Measurements from ENCODE around the gene PSMD1. TPM values are rescaled to one million over a fixed set of nuclear protein-coding genes. Genes with fewer than 3 reads are reported as not detected.
A peak's percentile ranks its signal among the peaks of the same experiment; 100 is the strongest.

The PSMD1 gene
- total and polyA plus RNA-seq, 12 donors = 38.9 to 226 (median 86.3) TPM

GRCh38 chr2:231104115-231104713 is 47.5 kb downstream of the PSMD1 start:
- H3K4me3 ChIP-seq = no peak overlapping the region
- peak overlapping the region; percentile 19 to 79 (median 69) for H3K27ac ChIP-seq
- peaks cover 0 to 8% of the 10 kb centered on the region in 2 donors for H3K36me3 ChIP-seq (replicated peaks in 1 of 2)
- DNase-seq = peak; percentile 56 to 94 (median 81)
- no peaks in the 10 kb centered on the region for H3K27me3 ChIP-seq
- H3K4me1 ChIP-seq (replicated peaks in 1 of 2) = peaks cover 9 to 30% of the 10 kb centered on the region in 2 donors
- intact Hi-C loops (cut with DNase I) = loop anchor here in 1 of 2 donors (10.0 kb wide), 2 partner anchors 91 to 311 kb away; partner anchors contain the start of gene ARMC9
- peaks cover 0 to 9% (median 0%) of the 10 kb centered on the region in 3 donors for H3K9me3 ChIP-seq (replicated peaks in 1 of 3)
- TF ChIP-seq CTCF (IDR thresholded peaks at IDR 0.05) (peak; percentile 78 to 96 (median 93)), POLR2A (IDR thresholded peaks at IDR 0.05) (peak in 1 of 2 donors; percentile 9)
- WGBS, 4 donors = 1 to 5% (median 4%) methylated on average over 3 of the region's 3 CpGs

GRCh38 chr2:231110551-231110950 is 53.9 kb downstream of the PSMD1 start:
- Histone ChIP-seq H3K4me1 (replicated peaks in 1 of 2) (peaks cover 5 to 39% of the 10 kb centered on the region in 2 donors), H3K36me3 (replicated peaks in 1 of 2) (peaks cover 0 to 10% of the 10 kb centered on the region in 2 donors), H3K9me3 (replicated peaks in 1 of 3) (no peaks in the 10 kb centered on the region), H3K27ac (peak overlapping the region in 2 of 5 donors; percentile 8 to 28), H3K4me3 (no peak overlapping the region), H3K27me3 (no peaks in the 10 kb centered on the region)
- TF ChIP-seq CTCF (IDR thresholded peaks at IDR 0.05) (peak in 5 of 6 experiments; percentile 27 to 48 (median 40)), POLR2A (IDR thresholded peaks at IDR 0.05) (no peak)
- intact Hi-C loops (cut with DNase I) = no loop called here
- no peak for DNase-seq
- 50 to 67% (median 58%) methylated on average over 1 of the region's 1 CpG for WGBS, 4 donors

- intact Hi-C loops (cut with DNase I) = no loop called here
- TF ChIP-seq POLR2A (IDR thresholded peaks at IDR 0.05) = no peak
- no peak for TF ChIP-seq CTCF (IDR thresholded peaks at IDR 0.05)
- Histone ChIP-seq H3K27me3 (no peaks in the 10 kb centered on the region), H3K27ac (peak overlapping the region in 1 of 5 donors; percentile 23), H3K4me3 (no peak overlapping the region), H3K9me3 (replicated peaks in 1 of 3) (peaks cover 0 to 2% (median 0%) of the 10 kb centered on the region in 3 donors), H3K4me1 (replicated peaks in 1 of 2) (peaks cover 9 to 49% of the 10 kb centered on the region in 2 donors), H3K36me3 (replicated peaks in 1 of 2) (peaks cover 0 to 10% of the 10 kb centered on the region in 2 donors)
- DNase-seq = peak in 1 of 7 donors; percentile 15
- 75 to 86% (median 82%) methylated on average over 1 of the region's 1 CpG for WGBS, 4 donors
Measured at GRCh38 chr2:231111987-231112386, 55.3 kb downstream of the PSMD1 start.

DNA sequence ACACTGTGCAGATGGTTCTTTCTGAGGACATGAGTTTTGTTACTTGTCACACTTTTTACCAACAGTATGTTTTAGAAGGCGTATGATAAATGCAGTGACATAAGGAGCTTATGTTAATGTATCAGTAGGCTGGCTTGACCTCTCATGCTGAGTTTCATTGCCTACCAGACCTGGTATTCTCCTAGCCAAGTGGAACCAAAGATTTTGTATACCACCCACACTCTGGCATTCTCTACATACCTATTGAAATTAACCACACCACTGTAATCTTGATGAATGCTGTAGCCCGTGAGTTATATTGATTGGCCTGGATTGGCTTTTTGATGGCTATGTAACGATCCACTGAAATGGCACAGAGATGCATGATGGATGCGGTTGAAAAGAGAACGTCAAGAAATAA is 56.8 kb downstream of the PSMD1 start:
- H3K27ac ChIP-seq = no peak overlapping the region
- TF ChIP-seq POLR2A (IDR thresholded peaks at IDR 0.05) (no peak), CTCF (IDR thresholded peaks at IDR 0.05) (no peak)
- 94 to 96% (median 95%) methylated on average over 5 of the region's 5 CpGs for WGBS, 4 donors

More for the DNA sequence above, 56.8 kb downstream of the PSMD1 start:
- Histone ChIP-seq H3K9me3 (replicated peaks in 1 of 3) (peaks cover 0 to 4% (median 0%) of the 10 kb centered on the region in 3 donors), H3K36me3 (replicated peaks in 1 of 2) (peaks cover 0 to 9% of the 10 kb centered on the region in 2 donors), H3K4me3 (no peak overlapping the region), H3K27me3 (no peaks in the 10 kb centered on the region), H3K4me1 (replicated peaks in 1 of 2) (peaks cover 11 to 53% of the 10 kb centered on the region in 2 donors)
- intact Hi-C loops (cut with DNase I) = no loop called here
- DNase-seq = no peak

Measured in adrenal gland (tissue), 12 donors.